SU-DHL-6 (cell line): ENCODE measurements around the gene PITPNM2.

Source experiments
- H2AFZ ChIP-seq: fragments of 200-600 bp; sonication (generic); 2 replicates; pipeline ENCODE4 v1.6.1; 2014; ENCODE audit warnings: low read depth, mild to moderate bottlenecking, moderate library complexity, mixed read lengths, antibody characterized with exemption, low read length; ENCODE audit not compliant: severe bottlenecking
- H3F3A ChIP-seq: fragments of 200-600 bp; shearing (Covaris generic); 2 replicates; pipeline ENCODE4 v1.6.0; 2016; ENCODE audit warnings: antibody characterized with exemption, mild to moderate bottlenecking; ENCODE audit not compliant: insufficient read depth
- H3K27ac ChIP-seq: fragments of 200-600 bp; sonication (generic); 2 replicates; pipeline ENCODE4 v1.5.1; 2016; ENCODE audit warnings: low read depth, mild to moderate bottlenecking, low read length, moderate library complexity, mixed read lengths
- H3K27me3 ChIP-seq: fragments of 200-600 bp; sonication (generic), shearing (Covaris generic); 2 replicates; pipeline ENCODE4 v1.6.0; 2014; ENCODE audit warnings: mild to moderate bottlenecking, low read length
- H3K36me3 ChIP-seq: fragments of 200-600 bp; sonication (generic); 2 replicates; pipeline ENCODE4 v1.6.1; 2014; ENCODE audit warnings: mild to moderate bottlenecking, low read length, mixed read lengths
- H3K4me2 ChIP-seq: fragments of 300-600, 200-600 bp; shearing (Covaris generic), sonication (generic); 2 replicates; pipeline ENCODE4 v1.6.0; 2014; ENCODE audit warnings: low read length, low read depth, mild to moderate bottlenecking; ENCODE audit not compliant: poor library complexity, severe bottlenecking
- H3K4me3 ChIP-seq: fragments of 200-600 bp; sonication (generic); 2 replicates; pipeline ENCODE4 v1.5.1; 2014; ENCODE audit warnings: antibody characterized with exemption, low read length, mild to moderate bottlenecking, mixed read lengths; ENCODE audit not compliant: insufficient read depth, poor library complexity, severe bottlenecking
- H3K79me2 ChIP-seq: fragments of 200-600 bp; sonication (generic); 2 replicates; pipeline ENCODE4 v1.6.1; 2014; ENCODE audit warnings: mild to moderate bottlenecking, low read length, moderate library complexity; ENCODE audit not compliant: insufficient read depth
- H3K9ac ChIP-seq: fragments of 200-600 bp; sonication (generic); 2 replicates; pipeline ENCODE4 v1.7.0; 2014; ENCODE audit warnings: mild to moderate bottlenecking, low read length
- H3K9me2 ChIP-seq: fragments of 200-600 bp; sonication (generic); replicated peaks from 2 replicates; pipeline ENCODE4 v1.6.1; 2014; ENCODE audit warnings: low read length; ENCODE audit not compliant: insufficient read depth
- H3K9me3 ChIP-seq: fragments of 200-600 bp; sonication (generic); 2 replicates; pipeline ENCODE4 v1.6.1; 2014; ENCODE audit warnings: low read length, mixed read lengths; ENCODE audit not compliant: insufficient read depth
- H4K20me1 ChIP-seq: fragments of 200-600 bp; sonication (generic); 2 replicates; pipeline ENCODE4 v1.6.1; 2014; ENCODE audit warnings: low read depth, mild to moderate bottlenecking, antibody characterized with exemption, low read length, moderate library complexity, mixed read lengths
- EZH2phosphoT487 ChIP-seq: fragments of 200-600 bp; sonication (generic), shearing (Covaris generic); conservative IDR thresholded peaks from 2 replicates; pipeline ENCODE4 v1.6.1; 2018; ENCODE audit warnings: mild to moderate bottlenecking, antibody characterized with exemption, low read length, moderate library complexity, mixed read lengths
- TF ChIP-seq, protein P1 (sequence below): fragments of 200-600 bp; sonication (generic); IDR thresholded peaks from one replicate; pipeline ENCODE4 v1.5.1; 2017; ENCODE audit warnings: antibody characterized with exemption, mild to moderate bottlenecking, low read length, moderate library complexity; ENCODE audit not compliant: insufficient read depth, poor library complexity, severe bottlenecking

The PITPNM2 gene

DNA sequence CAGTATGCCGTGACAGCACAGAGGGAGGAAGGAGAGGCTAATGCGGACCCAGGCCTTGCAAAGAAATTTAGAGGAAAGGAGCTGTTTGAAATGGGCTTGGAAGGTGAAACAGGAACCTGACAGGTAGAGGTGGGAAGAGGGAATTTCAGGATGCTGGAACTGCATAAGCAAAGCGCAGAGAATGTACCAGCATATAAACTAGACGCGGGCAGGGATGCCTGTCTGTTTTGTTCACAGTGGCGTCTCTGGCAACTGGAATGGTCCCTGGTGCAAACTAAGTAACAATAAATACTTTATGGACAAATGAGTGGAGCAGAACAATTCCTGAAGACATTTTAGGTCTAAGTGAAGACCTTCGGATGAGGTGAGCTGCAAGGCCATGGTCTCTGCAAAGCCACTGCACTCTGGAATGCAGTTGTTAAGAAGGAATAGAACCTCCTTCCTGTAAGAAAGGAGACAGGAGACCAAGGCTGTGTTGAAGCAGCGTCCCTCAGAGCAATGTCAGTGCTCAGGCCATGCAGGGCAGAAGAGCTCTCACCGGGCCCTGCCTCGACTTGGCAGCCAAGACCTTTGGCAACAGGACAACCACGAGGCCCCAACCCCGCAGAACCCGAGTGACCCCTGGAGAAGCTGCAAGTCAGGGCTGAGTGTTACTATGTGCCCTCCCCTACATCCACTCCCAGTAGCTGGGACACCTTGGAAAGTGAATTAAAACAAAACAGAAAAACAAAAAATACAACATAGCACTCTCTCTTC, 42.8 kb downstream of the PITPNM2 start:
- no peak overlapping the region for H3K4me3 ChIP-seq
- no peak for TF ChIP-seq EZH2phosphoT487
- TF ChIP-seq, protein P1, sequence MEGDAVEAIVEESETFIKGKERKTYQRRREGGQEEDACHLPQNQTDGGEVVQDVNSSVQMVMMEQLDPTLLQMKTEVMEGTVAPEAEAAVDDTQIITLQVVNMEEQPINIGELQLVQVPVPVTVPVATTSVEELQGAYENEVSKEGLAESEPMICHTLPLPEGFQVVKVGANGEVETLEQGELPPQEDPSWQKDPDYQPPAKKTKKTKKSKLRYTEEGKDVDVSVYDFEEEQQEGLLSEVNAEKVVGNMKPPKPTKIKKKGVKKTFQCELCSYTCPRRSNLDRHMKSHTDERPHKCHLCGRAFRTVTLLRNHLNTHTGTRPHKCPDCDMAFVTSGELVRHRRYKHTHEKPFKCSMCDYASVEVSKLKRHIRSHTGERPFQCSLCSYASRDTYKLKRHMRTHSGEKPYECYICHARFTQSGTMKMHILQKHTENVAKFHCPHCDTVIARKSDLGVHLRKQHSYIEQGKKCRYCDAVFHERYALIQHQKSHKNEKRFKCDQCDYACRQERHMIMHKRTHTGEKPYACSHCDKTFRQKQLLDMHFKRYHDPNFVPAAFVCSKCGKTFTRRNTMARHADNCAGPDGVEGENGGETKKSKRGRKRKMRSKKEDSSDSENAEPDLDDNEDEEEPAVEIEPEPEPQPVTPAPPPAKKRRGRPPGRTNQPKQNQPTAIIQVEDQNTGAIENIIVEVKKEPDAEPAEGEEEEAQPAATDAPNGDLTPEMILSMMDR, result no peak
- no peaks in the 10 kb centered on the region for H3K9me2 ChIP-seq
- no peak overlapping the region for H3K9ac ChIP-seq
- H3K79me2 ChIP-seq, result no peaks in the 10 kb centered on the region
- H2AFZ ChIP-seq, result no peak overlapping the region
- H3K27me3 ChIP-seq, result no peaks in the 10 kb centered on the region
- no peaks in the 10 kb centered on the region for H3K36me3 ChIP-seq
- H3F3A ChIP-seq, result no peaks in the 10 kb centered on the region
- no peak overlapping the region for H3K27ac ChIP-seq
- no peaks in the 10 kb centered on the region for H4K20me1 ChIP-seq
- H3K4me2 ChIP-seq, result no peak overlapping the region
- no peaks in the 10 kb centered on the region for H3K9me3 ChIP-seq

DNA sequence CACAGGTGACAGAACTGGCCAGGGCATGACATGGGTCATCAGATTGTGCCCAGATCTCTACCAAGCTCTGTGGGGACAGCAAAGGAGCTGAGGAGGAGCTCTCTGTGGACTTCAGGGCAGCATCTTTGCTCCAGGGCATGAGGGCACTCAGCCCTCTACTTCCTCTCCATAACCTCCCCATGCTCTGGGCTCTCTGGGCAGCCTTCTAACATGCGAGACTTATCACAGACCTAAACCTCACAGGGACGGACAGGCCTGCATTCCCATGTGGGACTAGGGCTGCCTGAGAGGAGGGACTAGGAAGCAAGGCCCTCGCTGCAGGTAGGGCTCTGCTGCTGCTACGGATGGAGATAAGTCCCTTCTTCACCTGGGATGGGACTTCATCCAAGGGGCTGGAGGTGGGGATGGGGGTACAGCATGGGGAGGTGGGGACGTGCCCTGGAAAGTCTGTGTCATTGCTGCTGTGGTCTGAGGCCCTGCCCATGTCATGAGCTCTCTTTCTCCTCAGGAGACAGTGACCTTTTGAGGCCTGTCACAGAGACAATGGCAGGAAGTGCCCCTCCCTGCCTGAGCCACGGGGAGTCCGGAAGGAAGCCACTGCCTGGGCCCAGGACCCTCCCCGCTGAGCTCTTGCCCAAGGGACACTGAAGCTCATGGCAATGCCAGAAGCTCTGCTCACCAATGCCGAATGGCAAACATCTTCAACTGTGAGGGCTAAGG, 44.1 kb downstream of the PITPNM2 start:
- no peaks in the 10 kb centered on the region for H3K9me2 ChIP-seq
- H3K4me2 ChIP-seq, result no peak overlapping the region
- H3K4me3 ChIP-seq, result no peak overlapping the region
- no peak overlapping the region for H3K27ac ChIP-seq
- no peaks in the 10 kb centered on the region for H3K9me3 ChIP-seq
- no peaks in the 10 kb centered on the region for H3K36me3 ChIP-seq
- H2AFZ ChIP-seq, result no peak overlapping the region
- H3F3A ChIP-seq, result no peaks in the 10 kb centered on the region
- no peaks in the 10 kb centered on the region for H3K79me2 ChIP-seq
- TF ChIP-seq, protein P1, result no peak
- no peak for TF ChIP-seq EZH2phosphoT487
- no peak overlapping the region for H3K9ac ChIP-seq
- no peaks in the 10 kb centered on the region for H4K20me1 ChIP-seq
- H3K27me3 ChIP-seq, result no peaks in the 10 kb centered on the region

DNA sequence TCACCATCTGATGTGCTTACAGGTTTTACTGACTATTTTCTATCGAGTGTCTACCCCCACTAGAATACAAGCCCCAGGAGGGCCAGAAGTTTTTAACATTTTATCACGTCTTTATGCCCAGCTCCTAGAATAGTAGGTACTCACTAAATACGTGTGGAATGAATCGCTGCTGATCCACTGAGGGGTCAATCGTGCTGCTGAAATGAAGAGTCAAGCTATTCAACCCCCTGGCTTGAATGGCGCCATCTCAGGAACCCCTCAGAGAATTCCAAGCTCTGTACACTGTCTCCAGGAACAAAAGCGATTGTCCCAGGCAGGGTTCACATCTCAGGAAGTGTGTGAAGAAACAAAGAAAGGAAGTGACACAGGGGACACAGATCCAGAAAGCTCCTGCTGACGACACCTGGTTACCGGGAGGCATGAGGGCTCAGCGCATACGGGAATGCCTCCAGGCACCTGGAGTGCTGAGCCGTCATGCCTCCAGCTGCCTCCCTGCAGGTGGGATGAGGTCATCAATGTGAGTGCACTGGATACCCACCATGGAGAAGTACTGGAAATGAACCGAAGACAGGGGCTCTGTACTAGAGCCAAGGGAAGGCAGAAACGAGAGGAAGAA, 45.6 kb downstream of the PITPNM2 start:
- H3K36me3 ChIP-seq, result no peaks in the 10 kb centered on the region
- no peak overlapping the region for H2AFZ ChIP-seq
- H3K4me2 ChIP-seq, result no peak overlapping the region
- H3K79me2 ChIP-seq, result no peaks in the 10 kb centered on the region
- no peak overlapping the region for H3K4me3 ChIP-seq
- H4K20me1 ChIP-seq, result no peaks in the 10 kb centered on the region
- TF ChIP-seq, protein P1, result no peak
- no peak for TF ChIP-seq EZH2phosphoT487
- H3K9ac ChIP-seq, result no peak overlapping the region
- no peaks in the 10 kb centered on the region for H3K9me3 ChIP-seq
- H3F3A ChIP-seq, result no peaks in the 10 kb centered on the region
- no peaks in the 10 kb centered on the region for H3K9me2 ChIP-seq
- H3K27ac ChIP-seq, result no peak overlapping the region
- no peaks in the 10 kb centered on the region for H3K27me3 ChIP-seq
